Measurements from ENCODE around the gene TRA2B. TPM values are rescaled to one million over a fixed set of nuclear protein-coding genes. Genes with fewer than 3 reads are reported as not detected.

Gene TRA2B
- total and polyA plus RNA-seq, 3 donors from 2014 or later: 136 to 199 (median 177) TPM

GRCh38 chr3:185900228-185900627 lies 37.6 kb downstream of the TRA2B start:
- no peak overlapping the region for H3K27ac ChIP-seq

GRCh38 chr3:185896636-185897035 lies 41.2 kb downstream of the TRA2B start:
- no peak overlapping the region for H3K27ac ChIP-seq
- intact Hi-C loops (cut with DNase I; ENCODE audit: low total_unique reads): no loop called here

More at GRCh38 chr3:185900228-185900627, 37.6 kb downstream of the TRA2B start:
- 37 to 53% methylated on average over 1 of the region's 1 CpG for WGBS, 2 donors
- H3K36me3 ChIP-seq (ENCODE audit: low read depth, missing control alignments): no peaks in the 10 kb centered on the region
- H3K4me3 ChIP-seq: no peak overlapping the region
- H3K4me1 ChIP-seq: no peaks in the 10 kb centered on the region
- DNase-seq: no peak
- no peaks in the 10 kb centered on the region for H3K27me3 ChIP-seq
- intact Hi-C loops (cut with DNase I; ENCODE audit: low total_unique reads): no loop called here
- H3K9me3 ChIP-seq: no peaks in the 10 kb centered on the region
- no peak for TF ChIP-seq POLR2A (IDR thresholded peaks at IDR 0.05)
- TF ChIP-seq, protein P1, sequence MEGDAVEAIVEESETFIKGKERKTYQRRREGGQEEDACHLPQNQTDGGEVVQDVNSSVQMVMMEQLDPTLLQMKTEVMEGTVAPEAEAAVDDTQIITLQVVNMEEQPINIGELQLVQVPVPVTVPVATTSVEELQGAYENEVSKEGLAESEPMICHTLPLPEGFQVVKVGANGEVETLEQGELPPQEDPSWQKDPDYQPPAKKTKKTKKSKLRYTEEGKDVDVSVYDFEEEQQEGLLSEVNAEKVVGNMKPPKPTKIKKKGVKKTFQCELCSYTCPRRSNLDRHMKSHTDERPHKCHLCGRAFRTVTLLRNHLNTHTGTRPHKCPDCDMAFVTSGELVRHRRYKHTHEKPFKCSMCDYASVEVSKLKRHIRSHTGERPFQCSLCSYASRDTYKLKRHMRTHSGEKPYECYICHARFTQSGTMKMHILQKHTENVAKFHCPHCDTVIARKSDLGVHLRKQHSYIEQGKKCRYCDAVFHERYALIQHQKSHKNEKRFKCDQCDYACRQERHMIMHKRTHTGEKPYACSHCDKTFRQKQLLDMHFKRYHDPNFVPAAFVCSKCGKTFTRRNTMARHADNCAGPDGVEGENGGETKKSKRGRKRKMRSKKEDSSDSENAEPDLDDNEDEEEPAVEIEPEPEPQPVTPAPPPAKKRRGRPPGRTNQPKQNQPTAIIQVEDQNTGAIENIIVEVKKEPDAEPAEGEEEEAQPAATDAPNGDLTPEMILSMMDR (IDR thresholded peaks at IDR 0.05): no peak

GRCh38 chr3:185887066-185887465 lies 50.7 kb downstream of the TRA2B start:
- no peak for DNase-seq
- intact Hi-C loops (cut with DNase I; ENCODE audit: low total_unique reads): no loop called here
- WGBS, 2 donors: 81 to 83% methylated on average over 2 of the region's 2 CpGs
- no peaks in the 10 kb centered on the region for H3K36me3 ChIP-seq (ENCODE audit: low read depth, missing control alignments)
- no peaks in the 10 kb centered on the region for H3K27me3 ChIP-seq
- no peaks in the 10 kb centered on the region for H3K4me1 ChIP-seq
- no peak overlapping the region for H3K27ac ChIP-seq
- H3K4me3 ChIP-seq: no peak overlapping the region
- TF ChIP-seq, protein P1 (IDR thresholded peaks at IDR 0.05): no peak
- TF ChIP-seq POLR2A (IDR thresholded peaks at IDR 0.05): no peak
- no peaks in the 10 kb centered on the region for H3K9me3 ChIP-seq

More at GRCh38 chr3:185896636-185897035, 41.2 kb downstream of the TRA2B start:
- no peaks in the 10 kb centered on the region for H3K4me1 ChIP-seq
- TF ChIP-seq, protein P1 (IDR thresholded peaks at IDR 0.05): no peak
- TF ChIP-seq POLR2A (IDR thresholded peaks at IDR 0.05): no peak
- WGBS, 2 donors: 69 to 75% methylated on average over 3 of the region's 3 CpGs
- no peak for DNase-seq
- no peaks in the 10 kb centered on the region for H3K9me3 ChIP-seq
- no peaks in the 10 kb centered on the region for H3K27me3 ChIP-seq
- H3K4me3 ChIP-seq: no peak overlapping the region
- H3K36me3 ChIP-seq (ENCODE audit: low read depth, missing control alignments): no peaks in the 10 kb centered on the region

- intact Hi-C loops (cut with DNase I; ENCODE audit: low total_unique reads): no loop called here
- TF ChIP-seq, protein P1 (IDR thresholded peaks at IDR 0.05): no peak
- no peak for TF ChIP-seq POLR2A (IDR thresholded peaks at IDR 0.05)
- no peak for DNase-seq
- WGBS, 2 donors: 22 to 31% methylated on average over 1 of the region's 1 CpG
- Histone ChIP-seq H3K27me3 (no peaks in the 10 kb centered on the region), H3K36me3 (ENCODE audit: low read depth, missing control alignments) (no peaks in the 10 kb centered on the region), H3K27ac (no peak overlapping the region), H3K4me3 (no peak overlapping the region), H3K9me3 (no peaks in the 10 kb centered on the region), H3K4me1 (no peaks in the 10 kb centered on the region)
These were observed 53.2 kb downstream of the TRA2B start for GRCh38 chr3:185884641-185885040.

DNA sequence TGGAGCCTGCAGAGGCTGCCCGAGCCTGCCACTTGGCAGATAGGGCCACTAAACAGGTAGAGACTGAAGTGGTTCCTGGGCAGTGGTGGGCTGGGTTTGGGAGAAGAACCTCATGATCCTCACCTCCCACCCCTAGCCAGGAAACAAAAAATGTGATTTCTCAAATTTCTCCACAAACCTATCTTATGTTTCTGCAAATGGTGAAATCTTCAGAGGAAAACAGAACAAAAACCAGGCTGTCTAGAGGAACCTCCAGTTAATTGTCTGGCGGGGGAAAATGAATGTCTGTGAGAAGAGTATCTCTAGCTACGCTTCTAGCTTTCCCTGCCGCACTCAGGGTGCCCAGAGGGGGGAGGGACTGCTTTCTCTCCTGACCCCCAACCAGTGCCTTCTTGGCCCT lies 55.9 kb downstream of the TRA2B start:
- Histone ChIP-seq H3K27ac (no peak overlapping the region), H3K27me3 (no peaks in the 10 kb centered on the region), H3K36me3 (ENCODE audit: low read depth, missing control alignments) (no peaks in the 10 kb centered on the region), H3K4me1 (no peaks in the 10 kb centered on the region), H3K9me3 (no peaks in the 10 kb centered on the region), H3K4me3 (no peak overlapping the region)
- WGBS, 2 donors: 92 to 100% methylated on average over 4 of the region's 4 CpGs
- no peak for DNase-seq
- TF ChIP-seq, protein P1 (IDR thresholded peaks at IDR 0.05): no peak
- TF ChIP-seq POLR2A (IDR thresholded peaks at IDR 0.05): no peak
- intact Hi-C loops (cut with DNase I; ENCODE audit: low total_unique reads): no loop called here

Data from testis (tissue), 3 donors.